HG03135 (cell line): ENCODE measurements around the gene PCOLCE2.
A peak's percentile ranks its signal among the peaks of the same experiment; 100 is the strongest.

Experiments
- ATAC-seq: cut with Tn5 transposase; IDR thresholded peaks from one replicate; pipeline ENCODE4 v1.9.1; 2021; ENCODE audit warnings: mild to moderate bottlenecking, moderate library complexity; ENCODE audit not compliant: unreplicated experiment

Gene PCOLCE2, protein sequence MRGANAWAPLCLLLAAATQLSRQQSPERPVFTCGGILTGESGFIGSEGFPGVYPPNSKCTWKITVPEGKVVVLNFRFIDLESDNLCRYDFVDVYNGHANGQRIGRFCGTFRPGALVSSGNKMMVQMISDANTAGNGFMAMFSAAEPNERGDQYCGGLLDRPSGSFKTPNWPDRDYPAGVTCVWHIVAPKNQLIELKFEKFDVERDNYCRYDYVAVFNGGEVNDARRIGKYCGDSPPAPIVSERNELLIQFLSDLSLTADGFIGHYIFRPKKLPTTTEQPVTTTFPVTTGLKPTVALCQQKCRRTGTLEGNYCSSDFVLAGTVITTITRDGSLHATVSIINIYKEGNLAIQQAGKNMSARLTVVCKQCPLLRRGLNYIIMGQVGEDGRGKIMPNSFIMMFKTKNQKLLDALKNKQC

DNA sequence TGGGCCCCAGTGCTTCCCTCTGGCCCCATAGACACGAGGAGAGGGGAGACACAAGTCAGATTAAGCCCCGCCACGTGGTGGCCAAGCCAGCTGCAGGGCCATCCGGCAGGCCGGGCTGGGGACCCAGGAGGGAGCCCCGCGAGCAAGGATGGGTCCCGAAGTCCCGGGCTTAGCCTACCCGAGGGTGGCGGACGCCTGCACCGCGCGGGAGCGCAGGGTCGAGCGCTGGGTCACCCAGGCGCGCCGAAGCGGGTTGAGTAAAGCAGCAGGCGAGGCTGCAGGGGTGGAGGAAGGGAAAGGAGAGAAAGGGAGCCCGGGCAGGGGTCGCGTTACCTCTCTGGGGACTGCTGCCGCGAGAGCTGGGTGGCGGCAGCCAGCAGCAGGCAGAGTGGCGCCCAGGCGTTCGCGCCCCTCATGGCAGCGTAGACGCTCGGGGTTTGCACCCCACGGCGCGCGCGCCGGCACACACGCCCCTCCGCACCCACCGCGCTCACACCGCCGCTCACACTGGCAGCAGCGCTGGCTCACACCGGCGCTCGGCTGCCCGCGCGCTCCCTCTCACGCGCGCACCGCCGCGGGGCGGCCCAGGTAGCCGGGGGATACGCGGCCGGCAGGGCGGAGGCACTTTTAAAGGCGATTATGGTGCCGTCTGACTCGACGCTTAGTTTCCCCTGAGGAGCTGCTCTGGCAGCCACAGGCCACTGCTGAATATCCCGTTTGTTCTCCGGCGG is at the start of gene PCOLCE2:
TSS of gene PCOLCE2 (minus strand) at position 603 of the 731 bp plus-strand sequence. CDS start at position 416, 187 bp downstream.
- no peak for ATAC-seq

DNA sequence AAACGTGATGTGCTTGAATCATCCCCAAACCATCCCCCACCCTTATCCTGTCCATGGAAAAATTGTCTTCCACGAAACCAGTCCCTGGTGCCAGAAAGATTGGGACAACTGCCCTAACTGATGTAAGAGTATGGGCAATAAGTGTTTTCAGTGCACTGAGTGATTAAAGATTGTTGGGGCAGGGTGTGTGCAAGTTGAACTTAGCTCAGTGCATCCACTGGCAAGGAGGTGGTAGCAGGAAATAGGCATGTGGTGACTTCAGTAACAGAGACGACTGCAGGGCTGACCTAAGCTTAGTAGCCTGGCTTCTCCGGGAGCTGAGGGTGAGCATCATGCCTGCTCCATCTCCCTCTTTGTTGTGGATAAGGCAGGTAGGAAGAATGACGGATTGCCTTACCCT is 47.1 kb upstream of the PCOLCE2 start:
- ATAC-seq, result no peak

DNA sequence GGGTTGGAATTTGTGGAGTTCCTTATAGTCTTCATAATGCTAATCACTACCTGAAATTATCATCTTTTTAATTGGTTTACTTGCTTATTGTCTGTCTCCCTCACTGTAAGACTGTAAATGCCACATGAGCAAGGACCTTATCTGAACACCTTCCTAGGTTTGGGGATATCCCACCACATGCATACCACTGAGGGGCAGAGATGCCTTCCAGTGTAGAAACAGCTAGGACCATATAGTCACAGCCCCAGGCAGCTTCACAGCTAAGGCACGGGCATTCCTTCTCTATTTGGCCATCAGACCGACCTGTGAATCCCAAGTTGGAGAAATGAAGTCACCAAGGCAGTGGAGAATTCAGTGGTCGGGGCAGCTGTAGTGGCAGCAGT is 46.0 kb upstream of the PCOLCE2 start:
- ATAC-seq, result no peak

DNA sequence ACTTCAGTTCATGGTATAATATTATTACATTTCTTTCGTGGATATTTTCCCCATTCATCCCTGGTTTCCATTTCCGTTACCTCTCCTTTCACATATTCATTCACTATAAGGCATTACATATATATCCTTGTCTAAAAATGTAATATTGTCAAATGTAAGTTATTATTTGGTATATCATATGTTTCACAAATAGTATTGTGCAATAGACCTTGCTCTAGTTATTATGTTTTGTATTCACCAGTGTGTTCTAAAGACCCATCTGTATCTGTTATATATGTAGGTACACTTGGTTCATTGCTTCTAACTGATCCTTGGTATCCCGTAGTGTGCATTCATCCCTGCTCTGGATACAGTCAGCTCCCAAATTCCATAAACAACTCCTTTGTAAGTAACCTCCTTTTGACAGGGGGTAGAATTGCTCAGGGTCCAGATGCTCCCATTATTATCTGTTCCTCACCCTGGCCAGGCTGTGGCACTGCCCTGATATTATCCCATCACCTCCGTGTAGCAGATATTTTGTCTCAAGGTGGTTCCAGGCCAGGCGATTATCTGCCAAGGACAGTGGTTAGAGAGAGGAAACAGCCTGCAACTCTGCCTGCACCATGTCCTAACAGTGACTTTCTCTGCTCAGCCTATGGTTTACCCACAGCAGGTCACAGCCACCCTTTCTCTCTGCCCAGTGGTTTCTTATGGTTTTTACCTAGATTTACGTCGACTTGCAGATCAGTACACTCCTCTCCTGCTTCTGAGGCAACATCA is 45.4 kb upstream of the PCOLCE2 start:
- no peak for ATAC-seq

DNA sequence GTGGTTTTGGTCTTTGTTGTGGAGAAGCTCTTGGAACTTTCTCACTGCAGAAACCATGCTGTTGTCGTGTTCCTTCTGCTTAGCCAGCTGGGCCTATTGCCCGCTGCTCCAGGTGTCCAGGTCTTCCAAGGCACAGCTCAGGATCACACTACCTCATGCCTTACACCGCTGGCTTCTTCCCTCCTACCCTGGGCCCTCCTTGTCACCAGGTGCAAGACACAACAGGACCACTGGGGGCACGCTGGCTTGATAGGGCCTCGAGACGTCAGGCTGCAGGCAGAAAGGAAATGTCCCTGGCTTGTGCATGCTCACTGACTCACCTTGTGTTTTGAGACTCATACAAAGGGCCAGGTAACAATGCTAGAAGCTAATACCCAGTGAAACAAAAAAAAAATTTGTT is 42.3 kb upstream of the PCOLCE2 start:
- peak; percentile 84 for ATAC-seq

DNA sequence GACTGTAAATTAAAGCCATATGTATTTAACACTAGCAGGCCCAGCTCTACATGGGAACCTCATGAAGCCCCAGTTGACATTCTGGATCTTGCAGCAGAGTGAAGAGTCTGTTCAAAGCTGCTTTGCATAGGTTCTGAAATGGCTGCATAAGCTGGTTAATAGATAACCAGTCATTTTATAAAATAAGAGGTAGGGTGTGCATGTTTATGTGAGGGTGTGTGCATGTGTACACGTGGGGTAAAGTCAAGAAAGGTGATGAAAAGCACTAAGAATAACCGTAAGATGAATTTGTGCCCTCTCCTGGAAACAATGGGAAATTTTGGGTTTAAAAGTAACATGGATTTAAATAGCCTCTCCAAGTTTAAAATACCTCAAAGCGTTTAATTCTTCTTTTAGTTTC is 41.6 kb upstream of the PCOLCE2 start:
- ATAC-seq, result no peak

DNA sequence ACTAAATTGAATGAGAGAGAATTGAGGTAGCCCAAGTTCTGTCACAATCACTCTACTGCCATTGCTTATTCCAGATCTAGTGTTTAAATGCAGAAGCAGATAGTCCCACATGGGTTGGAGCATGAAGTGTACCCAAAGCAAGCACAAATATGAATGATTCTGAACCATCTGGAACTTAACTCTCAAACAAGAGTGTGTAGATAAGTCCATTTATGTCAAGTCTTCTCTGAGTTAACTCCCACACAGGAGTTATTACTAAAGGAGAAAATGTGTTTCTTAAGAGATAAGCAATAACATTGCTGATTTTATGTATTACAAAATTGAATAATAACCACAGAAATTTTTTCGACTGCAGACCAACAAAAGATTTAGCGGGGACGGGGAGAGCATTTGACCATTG is 41.0 kb upstream of the PCOLCE2 start:
- no peak for ATAC-seq

DNA sequence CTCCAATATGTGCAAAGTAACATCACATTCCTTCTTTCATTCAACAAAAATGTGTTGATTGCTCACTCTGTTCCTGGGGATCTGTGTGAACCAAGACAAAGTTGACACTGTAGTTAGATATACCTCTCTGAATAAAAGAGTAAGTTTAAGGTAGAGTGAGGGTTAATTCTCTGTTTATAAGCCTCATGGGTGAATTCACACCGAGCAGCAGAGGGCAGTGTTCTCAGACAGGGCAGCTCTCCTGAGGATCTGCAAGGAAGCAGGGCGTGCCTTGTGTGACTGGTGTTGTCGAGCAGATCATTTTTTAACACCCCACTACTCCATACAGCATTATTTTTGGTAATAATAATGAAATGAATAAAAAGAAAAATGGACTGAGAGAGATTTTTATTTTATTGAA is 40.2 kb upstream of the PCOLCE2 start:
- ATAC-seq, result no peak

DNA sequence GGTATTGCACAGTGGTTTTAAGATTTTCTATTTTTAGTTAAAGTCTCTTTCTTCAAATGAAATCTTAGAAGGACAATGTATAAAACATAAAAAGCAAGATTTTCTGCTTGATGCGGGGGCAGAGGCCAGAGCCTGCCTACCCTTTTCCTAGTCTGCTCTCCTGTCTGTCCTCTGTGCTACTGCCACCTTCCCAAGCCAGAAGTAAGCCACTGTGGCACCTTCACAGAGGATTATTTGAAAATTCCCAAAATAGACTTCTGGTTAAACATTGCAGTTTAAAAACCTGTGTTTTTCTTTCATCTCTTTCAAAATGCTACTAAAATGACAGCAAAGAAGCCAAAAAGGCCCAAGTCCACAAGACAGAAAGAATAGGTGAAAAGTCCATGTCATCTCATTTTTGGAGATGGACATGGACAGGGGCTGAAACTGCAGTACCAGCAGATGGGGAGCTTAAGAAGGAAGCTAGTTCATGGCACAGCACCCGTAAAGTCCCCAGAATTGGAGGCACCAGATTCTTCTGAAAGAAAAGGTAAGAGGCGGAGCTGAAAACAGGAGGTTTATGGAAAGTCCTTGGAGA is 37.6 kb upstream of the PCOLCE2 start:
- ATAC-seq, result no peak

DNA sequence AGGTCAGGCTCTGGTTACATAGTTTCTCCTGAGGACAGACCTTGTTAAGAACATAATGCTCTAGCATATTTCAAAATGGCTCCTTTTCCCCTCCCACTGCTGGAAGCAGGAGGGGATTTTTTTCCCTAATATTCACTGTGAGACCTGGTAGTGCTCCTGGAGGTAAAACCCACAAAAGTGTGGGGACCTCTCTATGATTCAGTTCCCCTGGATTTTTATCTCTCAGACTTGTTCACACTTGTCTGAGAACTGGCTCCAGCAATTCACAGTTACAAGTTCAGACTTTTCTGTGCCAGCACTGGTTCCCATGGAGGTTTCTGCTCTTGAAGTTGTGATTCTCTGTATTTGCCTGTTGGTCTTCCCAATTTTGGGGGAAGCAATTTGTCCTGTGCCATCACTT is 36.3 kb upstream of the PCOLCE2 start:
- no peak for ATAC-seq

DNA sequence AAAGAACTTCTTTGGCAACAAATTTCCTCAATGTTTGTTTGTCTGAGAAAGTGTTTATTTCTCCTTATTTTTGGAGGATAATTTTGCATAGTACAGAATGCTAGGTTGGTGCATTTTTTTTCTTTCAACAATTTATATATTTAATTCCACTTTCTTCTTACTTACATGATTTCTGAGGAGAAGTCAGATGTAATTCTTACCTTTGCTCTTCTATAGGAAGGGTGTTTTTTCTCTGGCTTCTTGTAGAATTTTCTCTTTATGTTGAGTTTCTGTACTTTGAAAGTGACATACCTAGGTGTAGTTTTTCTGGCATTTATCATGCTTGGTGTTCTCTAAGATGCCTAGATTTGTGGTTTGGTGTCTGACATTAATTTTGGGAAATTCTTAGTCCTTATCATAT is 34.8 kb upstream of the PCOLCE2 start:
- no peak for ATAC-seq

DNA sequence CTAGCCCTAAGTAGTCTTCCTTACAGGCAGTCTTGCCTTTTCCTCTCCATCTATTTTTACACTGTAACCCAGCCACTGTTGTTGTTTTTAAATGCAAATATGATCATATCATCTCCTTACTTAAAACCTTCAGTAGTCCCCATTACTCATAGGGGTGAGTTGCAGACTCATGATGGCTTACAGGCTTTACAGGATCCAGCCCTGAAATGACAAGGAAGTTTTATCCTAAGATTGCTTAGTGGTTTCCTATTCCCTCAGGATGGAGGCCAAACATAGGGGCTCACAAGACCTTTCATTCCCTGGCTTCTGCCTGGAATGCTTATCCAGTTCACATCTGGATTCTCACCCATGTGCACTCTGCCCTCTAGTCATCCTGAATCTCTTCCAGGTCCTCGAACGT is 27.7 kb upstream of the PCOLCE2 start:
- no peak for ATAC-seq

DNA sequence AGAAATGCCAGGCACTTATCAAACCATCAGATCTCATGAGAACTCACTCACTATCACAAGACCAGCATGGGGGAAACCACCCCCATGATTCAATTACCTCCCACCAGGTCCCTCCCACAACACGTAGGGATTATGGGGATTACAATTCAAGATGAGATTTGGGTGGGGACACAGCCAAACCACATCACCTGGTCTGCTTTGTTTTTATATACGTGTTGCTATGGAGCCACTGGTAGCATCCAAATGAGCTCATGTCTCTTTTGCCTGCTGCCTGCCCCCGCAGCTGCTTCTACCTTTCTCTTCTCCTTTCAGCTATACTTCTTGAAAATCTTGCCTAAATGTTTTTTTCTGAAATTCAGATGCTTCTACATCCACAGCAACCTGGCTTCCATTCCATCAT is 26.8 kb upstream of the PCOLCE2 start:
- ATAC-seq, result no peak

DNA sequence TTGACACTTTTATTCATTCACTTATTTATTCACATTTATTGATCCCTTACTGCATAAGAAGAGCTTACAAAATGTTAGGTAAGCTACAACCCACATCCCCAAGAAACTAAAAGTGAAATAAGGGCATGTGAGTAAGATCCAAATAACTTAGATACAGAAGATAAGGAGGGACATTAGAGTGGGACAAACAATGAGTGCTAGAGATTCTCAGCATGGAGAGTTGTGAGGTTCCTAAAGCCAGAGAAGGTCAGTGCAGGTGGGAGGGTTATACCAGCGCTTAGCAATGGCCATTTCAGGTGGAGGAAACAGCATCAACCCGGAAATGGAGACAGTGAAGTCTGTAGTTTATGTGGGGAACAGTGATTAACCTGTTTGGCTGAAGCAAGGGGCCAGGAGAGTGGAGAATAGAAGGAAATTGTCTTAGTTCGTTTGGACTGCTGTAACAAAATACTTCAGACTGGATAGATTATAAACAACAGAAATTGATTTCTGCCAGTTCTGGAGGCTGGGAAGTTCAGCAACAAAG is 25.5 kb upstream of the PCOLCE2 start:
- no peak for ATAC-seq

DNA sequence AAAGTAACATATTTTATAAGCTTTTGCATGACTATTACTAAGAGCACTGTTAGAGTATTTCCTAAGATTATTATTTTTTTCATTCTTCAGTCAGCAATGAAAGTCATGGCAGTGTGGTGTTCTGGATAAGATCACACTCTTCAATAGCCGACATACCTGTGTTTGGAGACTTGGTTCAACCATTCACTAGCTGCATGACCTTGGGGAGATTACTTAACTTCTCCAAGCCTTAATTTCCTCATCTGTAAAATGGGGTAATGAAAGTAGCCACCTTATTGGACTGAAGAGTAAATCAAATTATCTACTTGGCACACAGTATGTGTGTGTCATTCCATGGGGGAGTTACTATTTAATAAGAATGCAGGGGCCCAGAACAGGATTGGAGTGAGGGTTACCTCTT is 24.5 kb upstream of the PCOLCE2 start:
- no peak for ATAC-seq

DNA sequence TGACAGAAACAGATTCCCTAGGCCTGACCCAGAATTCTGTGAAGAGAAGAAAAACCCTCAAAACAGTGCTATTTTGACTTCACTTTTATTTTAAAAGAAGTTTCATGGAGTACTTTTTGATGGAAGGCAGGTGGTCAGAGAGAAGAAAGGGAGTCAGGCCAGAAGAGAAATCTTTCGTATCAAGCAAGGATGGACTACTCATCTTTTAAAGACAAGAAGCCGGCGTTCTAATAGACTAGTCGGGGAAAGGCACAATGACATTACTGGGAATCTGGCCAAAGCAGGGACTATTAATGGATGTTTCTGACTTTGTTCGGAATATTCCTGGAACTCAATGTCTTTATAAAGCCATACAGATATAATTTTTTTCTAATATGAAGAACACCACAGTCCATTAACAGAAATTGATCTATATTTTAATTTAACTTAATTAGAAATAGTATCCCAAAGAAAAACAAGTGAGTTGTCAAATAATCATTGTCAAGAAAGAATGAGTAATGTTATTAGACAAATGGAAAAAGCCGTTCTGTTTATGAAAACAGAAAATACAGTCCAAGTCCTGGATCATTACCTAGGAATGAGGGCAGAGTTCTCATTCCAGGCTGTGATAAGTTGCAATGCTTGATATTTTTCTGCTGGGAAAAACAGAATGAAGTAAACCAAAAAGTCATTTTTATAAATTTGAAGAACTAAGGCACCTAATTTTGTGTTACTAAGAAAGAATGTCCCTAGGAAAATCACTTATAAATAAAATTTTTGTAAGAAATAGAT is 23.7 kb upstream of the PCOLCE2 start:
- ATAC-seq, result no peak

DNA sequence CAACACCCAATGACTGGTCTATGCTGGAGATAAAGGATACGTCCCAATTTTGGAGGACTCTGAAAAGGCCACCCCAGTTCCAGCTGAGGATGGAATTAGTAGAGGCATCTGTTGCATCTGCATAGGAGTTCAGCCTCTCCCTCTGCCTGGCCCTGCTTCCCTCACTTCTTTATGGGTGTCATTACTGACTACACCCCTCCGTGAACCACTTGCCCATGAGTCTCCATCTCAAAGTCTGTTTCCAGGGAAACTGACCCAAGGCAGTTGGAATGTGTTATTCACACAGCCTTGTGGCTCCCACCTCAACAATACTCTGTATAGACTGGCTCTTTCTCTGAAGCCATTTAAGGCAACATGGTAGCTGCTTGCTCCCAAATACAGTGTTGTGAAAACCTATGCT is 21.4 kb upstream of the PCOLCE2 start:
- no peak for ATAC-seq

DNA sequence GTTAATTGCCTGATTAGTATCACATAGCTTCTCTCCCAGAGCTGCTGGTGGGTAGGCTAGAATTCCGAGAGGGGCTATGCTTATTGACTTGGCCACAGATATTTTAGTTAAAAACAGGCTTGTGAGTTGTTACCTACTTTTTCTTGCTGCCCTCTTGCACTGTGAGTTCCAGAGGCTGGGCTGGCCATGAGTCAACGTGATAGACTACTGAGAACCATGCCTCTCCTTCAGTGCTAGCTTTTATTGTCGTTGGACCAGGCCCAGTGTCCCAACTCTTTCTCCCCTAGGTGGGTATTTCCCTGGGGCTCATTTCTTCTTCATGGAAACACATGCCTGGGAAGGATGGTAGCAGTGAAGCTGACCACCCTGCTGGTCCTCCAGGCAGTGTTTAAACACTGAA is 20.4 kb upstream of the PCOLCE2 start:
- ATAC-seq, result no peak

DNA sequence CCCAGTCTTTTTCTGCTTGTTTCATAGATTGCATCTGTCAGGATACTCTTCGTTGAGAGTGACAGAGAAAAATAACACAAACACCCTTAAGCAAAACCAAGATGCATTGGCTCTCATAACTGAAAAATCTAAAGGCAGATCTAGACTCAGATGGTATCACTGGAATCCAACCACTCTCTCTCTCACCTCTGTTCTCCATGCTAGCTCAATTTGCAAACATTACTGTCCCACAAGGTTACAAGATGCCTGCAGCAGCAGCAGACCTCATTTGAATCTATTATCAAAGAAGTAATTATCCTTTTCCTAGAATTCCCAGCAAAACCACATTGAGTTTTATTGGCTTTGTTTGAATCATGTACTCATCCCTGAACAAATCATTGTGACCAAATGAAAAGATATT is 19.1 kb upstream of the PCOLCE2 start:
- ATAC-seq, result no peak

DNA sequence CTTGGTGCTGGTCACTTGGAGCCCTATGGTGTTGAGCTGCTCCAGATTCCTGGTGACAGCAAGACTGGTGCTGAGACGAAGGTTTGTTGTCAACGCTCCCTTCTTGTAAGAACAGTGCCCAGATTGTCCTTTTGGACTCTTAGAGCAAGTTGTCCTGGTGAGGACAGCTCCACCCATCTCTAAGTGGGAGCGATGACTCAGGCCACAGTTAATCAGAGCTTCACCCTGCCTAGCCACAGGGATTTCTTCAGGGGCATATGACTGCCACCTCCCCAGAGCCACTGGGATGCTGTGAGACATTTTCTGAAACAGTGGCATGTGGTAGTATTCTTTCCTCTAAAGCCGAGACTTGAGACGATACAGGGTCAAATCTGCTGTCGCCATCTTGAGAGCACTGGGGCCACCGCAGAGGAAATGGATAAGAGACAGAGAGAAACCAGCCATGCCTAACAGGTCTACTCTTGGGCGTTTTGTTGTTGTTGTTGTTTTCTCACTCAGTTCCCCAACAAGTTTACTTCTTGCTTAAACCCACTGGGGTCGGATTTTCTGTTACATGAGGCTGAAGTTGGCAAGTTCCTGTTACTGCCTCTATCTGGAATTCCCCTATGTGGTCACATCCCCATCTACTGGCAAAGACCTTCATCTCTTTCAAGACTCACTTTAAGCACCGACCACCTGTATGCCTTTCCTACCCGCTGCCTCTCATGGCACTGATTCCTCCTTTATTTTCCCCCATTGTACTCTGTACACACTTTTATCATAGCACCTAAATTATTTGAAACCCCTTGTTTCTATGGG is 16.0 kb upstream of the PCOLCE2 start:
- no peak for ATAC-seq
